ENCODE results near the gene PDAP1.
"Not testable (repeated sequence)": the region's sequence is repeated elsewhere in the genome, so short reads cannot be mapped to it uniquely, and the experiment has no call there.

The PDAP1 gene

GRCh38 chr7:99415513-99416127 lies 7.2 kb upstream of the PDAP1 start:
- FAIRE-seq; DNase-seq (ENCODE audit: insufficient read length, low spot score): not testable (repeated sequence)
- peak; percentile 46 for TF ChIP-seq CTCF (IDR thresholded peaks at IDR 0.05; ENCODE audit: insufficient read depth, missing control alignments)

- DNase-seq (ENCODE audit: insufficient read length, low spot score) (no peak), FAIRE-seq (no peak)
- no peak for TF ChIP-seq CTCF (IDR thresholded peaks at IDR 0.05; ENCODE audit: insufficient read depth, missing control alignments)
Measured at GRCh38 chr7:99410635-99411034, 2.2 kb upstream of the PDAP1 start.

GRCh38 chr7:99409806-99410205 lies 1.4 kb upstream of the PDAP1 start:
- DNase-seq (ENCODE audit: insufficient read length, low spot score) (no peak), FAIRE-seq (no peak)
- TF ChIP-seq CTCF (IDR thresholded peaks at IDR 0.05; ENCODE audit: insufficient read depth, missing control alignments), result no peak

- TF ChIP-seq CTCF (IDR thresholded peaks at IDR 0.05; ENCODE audit: insufficient read depth, missing control alignments), result no peak
- DNase-seq (ENCODE audit: insufficient read length, low spot score) (no peak), FAIRE-seq (no peak)
Measured at GRCh38 chr7:99409192-99409572, 785 bp upstream of the PDAP1 start.

- DNase-seq (ENCODE audit: insufficient read length, low spot score) (no peak), FAIRE-seq (no peak)
- no peak for TF ChIP-seq CTCF (IDR thresholded peaks at IDR 0.05; ENCODE audit: insufficient read depth, missing control alignments)
Measured at GRCh38 chr7:99407872-99408378, 472 bp downstream of the PDAP1 start.

- no peak for TF ChIP-seq CTCF (IDR thresholded peaks at IDR 0.05; ENCODE audit: insufficient read depth, missing control alignments)
- DNase-seq (ENCODE audit: insufficient read length, low spot score) (no peak), FAIRE-seq (no peak)
Measured at GRCh38 chr7:99406557-99406956, 1.8 kb downstream of the PDAP1 start.

GRCh38 chr7:99404977-99405320 lies 3.4 kb downstream of the PDAP1 start:
- no peak for FAIRE-seq
- DNase-seq (ENCODE audit: insufficient read length, low spot score), result no peak
- no peak for TF ChIP-seq CTCF (IDR thresholded peaks at IDR 0.05; ENCODE audit: insufficient read depth, missing control alignments)
